Globus pallidus (tissue), 1 donor: ENCODE results near the gene IL1R1.

Experiments used
- DNase-seq: peaks from one replicate; pipeline ENCODE4 v3.0.0-alpha.2; 2015; ENCODE audit warnings: low spot score

Gene IL1R1

GRCh38 chr2:102206666-102207341 is 64.3 kb downstream of the IL1R1 start:
- no peak for DNase-seq

- no peak for DNase-seq
Measured at GRCh38 chr2:102208774-102209173, 66.2 kb downstream of the IL1R1 start.

GRCh38 chr2:102209474-102209873 is 66.9 kb downstream of the IL1R1 start:
- no peak for DNase-seq

GRCh38 chr2:102217032-102217431 is 74.5 kb downstream of the IL1R1 start:
- no peak for DNase-seq

- DNase-seq: no peak
Measured at GRCh38 chr2:102224824-102225739, 82.5 kb downstream of the IL1R1 start.

GRCh38 chr2:102226171-102226570 is 83.6 kb downstream of the IL1R1 start:
- no peak for DNase-seq

- peak; percentile 78 for DNase-seq
Measured at GRCh38 chr2:102226612-102227391, 84.3 kb downstream of the IL1R1 start.

GRCh38 chr2:102229141-102229769 is 86.7 kb downstream of the IL1R1 start:
- no peak for DNase-seq
